GM08714 (cell line): Measurements from ENCODE around the gene SYNDIG1.
"Not testable (repeated sequence)": the region's sequence is repeated elsewhere in the genome, so short reads cannot be mapped to it uniquely, and the experiment has no call there.

Experiments
- H3K4me3 ChIP-seq: fragments of 200-500 bp; sonication (Bioruptor generic); 2 replicates; pipeline ENCODE4 v1.5.1; 2014; ENCODE audit warnings: mild to moderate bottlenecking, low read length, inconsistent platforms
- ZNF274 ChIP-seq: IDR thresholded peaks from 2 replicates; pipeline ENCODE4 v1.6.1; 2012; ENCODE audit warnings: mild to moderate bottlenecking, low read depth, low read length

Gene SYNDIG1

GRCh38 chr20:24503352-24503931 is 34.0 kb downstream of the SYNDIG1 start:
- H3K4me3 ChIP-seq, result no peak overlapping the region
- no peak for TF ChIP-seq ZNF274

GRCh38 chr20:24504331-24505285 is 35.2 kb downstream of the SYNDIG1 start:
- no peak for TF ChIP-seq ZNF274
- no peak overlapping the region for H3K4me3 ChIP-seq

- H3K4me3 ChIP-seq, result no peak overlapping the region
- no peak for TF ChIP-seq ZNF274
These were observed 36.7 kb downstream of the SYNDIG1 start for GRCh38 chr20:24506146-24506545.

- no peak overlapping the region for H3K4me3 ChIP-seq
- TF ChIP-seq ZNF274, result no peak
These were observed 37.3 kb downstream of the SYNDIG1 start for GRCh38 chr20:24506696-24507095.

- TF ChIP-seq ZNF274, result no peak
These were observed 37.9 kb downstream of the SYNDIG1 start for GRCh38 chr20:24507182-24507853.

GRCh38 chr20:24512441-24512840 is 43.0 kb downstream of the SYNDIG1 start:
- not testable (repeated sequence) for H3K4me3 ChIP-seq

More at GRCh38 chr20:24507182-24507853, 37.9 kb downstream of the SYNDIG1 start:
- H3K4me3 ChIP-seq, result no peak overlapping the region

GRCh38 chr20:24518515-24518914 is 49.1 kb downstream of the SYNDIG1 start:
- no peak overlapping the region for H3K4me3 ChIP-seq
- no peak for TF ChIP-seq ZNF274

GRCh38 chr20:24519476-24519875 is 50.0 kb downstream of the SYNDIG1 start:
- no peak overlapping the region for H3K4me3 ChIP-seq
- no peak for TF ChIP-seq ZNF274

- H3K4me3 ChIP-seq, result no peak overlapping the region
- TF ChIP-seq ZNF274, result no peak
These were observed 51.6 kb downstream of the SYNDIG1 start for GRCh38 chr20:24521032-24521431.

- TF ChIP-seq ZNF274, result no peak
- no peak overlapping the region for H3K4me3 ChIP-seq
These were observed 53.3 kb downstream of the SYNDIG1 start for GRCh38 chr20:24522452-24523330.

GRCh38 chr20:24523661-24524060 is 54.2 kb downstream of the SYNDIG1 start:
- H3K4me3 ChIP-seq, result no peak overlapping the region
- TF ChIP-seq ZNF274, result no peak

GRCh38 chr20:24528583-24529368 is 59.3 kb downstream of the SYNDIG1 start:
- no peak for TF ChIP-seq ZNF274

GRCh38 chr20:24529369-24529719 is 59.9 kb downstream of the SYNDIG1 start:
- no peak overlapping the region for H3K4me3 ChIP-seq
- TF ChIP-seq ZNF274, result no peak

More at GRCh38 chr20:24528583-24529368, 59.3 kb downstream of the SYNDIG1 start:
- H3K4me3 ChIP-seq, result no peak overlapping the region
